Activated CD8-positive, alpha-beta memory T cell treated with anti-CD3 and anti-CD28 coated beads, Interleukin-2, amount 50 U/mL, for 1 hour (primary cell): ENCODE measurements around the gene TRIM45.

Experiments used
- DNase-seq: peaks from one replicate; pipeline ENCODE4 v3.0.0-alpha.2; 2020; ENCODE audit errors: extremely low read depth

TRIM45 gene

DNA sequence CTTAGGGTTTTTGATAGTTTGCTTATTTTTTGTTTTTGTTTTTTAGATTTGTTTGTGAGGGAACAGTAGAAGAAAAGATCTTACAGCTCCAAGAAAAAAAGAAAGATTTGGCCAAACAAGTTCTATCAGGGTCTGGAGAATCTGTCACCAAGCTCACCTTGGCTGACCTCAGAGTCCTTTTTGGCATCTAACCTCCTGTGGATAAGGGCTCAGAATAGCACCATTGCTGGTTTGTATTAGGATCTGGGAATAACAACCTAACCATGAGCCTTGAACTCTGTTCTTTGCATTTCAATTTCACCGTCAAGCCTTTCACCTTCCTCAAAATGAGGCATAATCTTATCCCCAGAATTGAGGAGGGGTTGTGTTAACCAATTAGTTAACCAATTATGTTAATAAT lies 20.2 kb downstream of the TRIM45 start:
- no peak for DNase-seq

DNA sequence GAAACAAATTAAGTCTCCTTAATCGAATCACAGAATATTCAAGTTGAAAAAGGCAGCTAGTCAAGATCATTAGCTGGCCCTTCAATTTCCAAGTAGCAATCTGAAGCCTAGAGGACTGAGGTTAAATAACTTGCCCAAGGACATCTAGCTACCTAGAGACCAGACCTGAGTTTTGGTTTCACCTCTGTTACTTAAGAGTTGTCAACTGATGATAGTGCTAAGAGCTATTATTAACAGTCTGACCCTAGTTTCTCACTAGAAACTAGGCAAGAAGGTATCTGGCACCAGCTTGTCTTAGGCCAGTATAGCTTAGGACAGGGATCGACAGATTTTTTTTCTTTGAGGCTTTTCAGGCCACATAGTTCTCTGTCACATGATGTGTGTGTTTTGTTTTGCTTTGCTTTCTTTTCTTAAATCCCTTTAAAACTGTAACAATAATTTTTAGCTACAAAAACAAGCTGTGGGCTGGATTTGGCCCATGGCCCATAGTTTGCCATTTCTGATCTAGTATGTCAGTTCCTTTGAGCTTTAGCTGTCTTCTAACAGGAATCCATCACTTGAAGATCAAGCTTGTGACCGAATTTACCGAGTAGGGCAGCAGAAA lies 23.2 kb downstream of the TRIM45 start:
- no peak for DNase-seq

DNA sequence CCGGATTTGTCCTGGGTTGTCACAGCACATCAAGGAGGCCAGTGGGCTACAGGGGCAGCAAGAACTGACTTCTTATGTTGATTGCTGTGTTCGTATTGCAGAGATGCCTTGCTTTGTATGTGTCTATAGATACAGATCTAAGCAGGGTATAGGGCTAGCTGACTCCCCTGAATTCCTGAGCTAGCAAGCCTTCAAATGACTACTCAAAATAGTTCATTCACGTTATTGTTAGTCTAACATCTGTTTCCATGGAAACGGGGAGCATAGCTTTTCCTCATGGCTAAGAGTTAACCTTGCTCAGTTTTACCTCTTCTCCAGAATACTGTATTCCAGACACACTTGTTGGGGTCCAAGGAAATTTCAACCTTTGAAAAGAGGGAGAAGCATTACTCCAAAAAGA lies 24.1 kb downstream of the TRIM45 start:
- no peak for DNase-seq

DNA sequence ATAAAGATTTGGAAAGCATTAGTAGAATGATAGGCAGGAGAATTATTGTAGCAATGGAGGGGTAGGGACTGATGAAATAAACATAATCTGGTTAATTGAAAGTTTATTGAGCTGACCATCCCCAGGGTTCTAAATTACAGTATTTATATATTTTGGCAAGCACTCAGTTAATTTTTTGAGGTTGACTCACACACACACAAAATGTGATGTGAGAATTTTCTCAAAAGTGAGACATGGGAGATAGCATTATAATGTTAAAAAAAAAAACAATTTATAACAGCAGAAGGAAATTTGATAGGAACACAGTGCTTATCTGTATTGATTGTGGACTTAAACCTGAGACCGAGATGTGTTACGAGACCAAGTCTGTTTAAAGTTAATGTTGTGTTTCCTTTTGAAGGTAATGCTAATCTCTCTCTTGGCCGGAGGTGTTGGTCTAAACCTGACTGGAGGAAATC lies 24.6 kb downstream of the TRIM45 start:
- DNase-seq = no peak

DNA sequence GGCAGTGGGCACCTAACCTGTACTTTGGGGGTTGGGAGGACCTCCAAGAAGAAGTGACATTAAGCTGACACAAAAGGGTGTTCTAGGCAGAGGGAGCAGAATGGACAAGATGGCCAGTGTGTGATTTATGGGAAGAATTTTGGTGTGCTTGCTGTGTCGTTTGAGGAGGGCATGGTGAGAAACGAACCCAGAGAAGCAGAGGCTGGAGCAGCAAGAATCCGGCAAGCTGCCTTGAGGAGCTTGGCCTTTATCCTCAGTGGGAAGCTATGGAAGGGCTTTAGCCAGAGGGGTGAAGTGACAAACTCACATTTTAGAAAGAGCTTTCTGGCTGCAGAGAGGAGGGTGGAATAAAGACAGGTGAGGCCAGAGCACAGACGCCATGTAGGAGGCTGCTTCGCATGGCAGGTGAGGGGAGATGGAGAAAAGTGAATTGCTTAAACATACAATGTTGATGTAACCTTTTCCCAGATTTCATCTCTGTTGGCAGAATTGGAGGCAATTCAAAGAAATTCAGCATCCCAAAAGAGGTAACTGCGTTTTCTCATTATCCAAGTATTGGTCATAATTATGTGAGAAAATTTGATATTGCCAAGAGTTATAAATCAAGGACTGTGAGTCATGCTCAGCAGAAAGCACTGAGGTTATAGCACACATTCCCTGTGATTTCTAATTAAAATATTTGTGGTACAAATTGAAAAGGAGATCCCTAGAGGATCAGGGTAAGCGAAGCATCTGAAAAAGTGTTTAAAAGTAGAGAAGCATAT lies 26.5 kb downstream of the TRIM45 start:
- no peak for DNase-seq

DNA sequence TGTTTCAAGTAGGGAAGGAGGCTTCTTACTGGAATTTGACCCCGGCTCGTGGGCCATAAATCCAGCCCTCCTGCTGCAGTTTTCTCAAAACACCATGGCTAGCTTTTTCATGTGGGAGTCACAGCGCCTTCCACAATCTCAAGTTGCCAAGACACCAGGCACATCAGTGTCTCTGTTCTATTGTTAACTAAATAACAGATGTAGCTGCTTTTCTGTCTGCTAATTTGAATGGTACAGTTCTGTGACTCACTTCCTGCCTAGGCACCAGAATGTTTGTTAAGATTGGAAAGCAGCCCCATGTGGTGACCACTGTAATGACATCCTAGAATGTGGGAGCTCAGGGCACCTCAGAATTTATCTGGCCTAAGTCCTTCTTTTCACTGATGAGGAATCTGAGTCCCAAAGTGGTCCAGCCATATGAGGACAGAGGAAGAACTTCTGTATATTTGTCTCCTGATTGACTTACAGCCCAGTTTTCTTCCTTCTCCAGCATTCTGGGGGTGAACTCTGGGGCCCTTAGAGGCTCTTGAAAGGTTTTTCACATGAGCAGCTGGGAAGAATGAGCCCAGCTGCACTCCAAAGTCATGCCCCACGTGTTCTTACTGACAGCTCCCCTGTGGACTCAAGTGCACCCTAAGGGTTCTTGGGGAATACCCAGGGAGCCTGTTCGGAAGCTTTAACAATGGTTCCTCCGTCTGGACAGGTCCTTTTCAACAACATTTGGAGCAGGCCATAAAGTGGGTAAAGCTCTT lies 27.5 kb downstream of the TRIM45 start:
- no peak for DNase-seq

DNA sequence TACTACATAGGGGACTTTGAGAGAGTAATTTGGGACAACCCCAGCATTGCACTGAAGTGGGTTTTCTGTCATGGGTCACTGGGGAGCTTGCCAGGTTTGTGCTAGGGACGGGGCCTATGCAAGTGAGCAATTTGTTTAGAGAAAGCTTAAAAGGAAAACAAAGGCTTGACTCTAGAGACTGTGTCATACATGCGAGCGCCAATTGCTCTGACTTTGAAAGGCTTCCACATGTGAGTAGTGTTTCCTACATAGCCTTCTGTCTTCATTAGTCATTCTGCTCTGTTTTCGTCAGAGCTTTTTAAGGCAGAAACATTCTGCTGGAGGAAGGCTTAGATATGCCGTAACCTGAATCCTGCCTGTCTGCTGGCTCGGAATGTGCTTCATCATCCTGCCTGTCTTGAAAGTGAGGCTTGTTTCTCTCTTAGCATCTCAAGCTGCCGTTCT lies 28.4 kb downstream of the TRIM45 start:
- no peak for DNase-seq

DNA sequence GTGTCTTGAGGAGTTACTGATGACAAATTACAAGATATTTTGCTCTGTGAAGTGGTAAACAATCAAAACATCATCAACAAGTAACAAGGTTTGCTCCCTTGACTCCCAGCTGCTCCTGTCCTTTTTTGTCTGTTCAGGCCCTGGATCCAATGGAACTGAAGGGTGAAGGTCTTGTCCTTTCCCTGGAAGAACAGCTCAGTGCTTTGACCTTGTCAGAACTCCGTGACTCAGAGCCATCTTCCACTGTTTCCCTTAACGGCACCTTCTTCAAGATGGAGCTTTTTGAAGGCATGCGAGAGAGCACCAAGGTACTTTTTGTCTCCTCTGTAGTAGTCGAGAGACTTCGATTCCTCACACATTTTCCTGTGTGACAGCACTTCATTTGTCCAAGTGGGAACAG lies 29.0 kb downstream of the TRIM45 start:
- DNase-seq = no peak

DNA sequence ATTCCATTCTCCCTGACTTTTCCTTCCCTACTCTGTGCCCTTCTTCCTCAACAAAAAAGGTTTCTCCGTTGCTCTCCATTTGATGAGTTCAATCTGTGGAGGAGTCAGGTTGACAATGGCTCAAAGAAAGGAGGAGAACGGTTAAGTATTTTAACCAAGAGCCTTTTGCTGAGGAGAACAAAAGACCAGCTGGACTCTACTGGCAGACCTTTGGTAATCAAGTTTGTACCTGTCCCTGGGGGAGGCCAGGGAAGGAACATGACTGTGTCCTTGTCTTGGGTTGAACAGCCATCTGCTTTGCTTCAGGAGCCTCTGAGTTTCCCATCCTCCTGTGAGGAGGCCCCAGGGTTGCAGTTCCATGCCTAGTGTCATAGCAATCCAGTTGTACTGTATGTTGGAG lies 31.6 kb downstream of the TRIM45 start:
- no peak for DNase-seq

DNA sequence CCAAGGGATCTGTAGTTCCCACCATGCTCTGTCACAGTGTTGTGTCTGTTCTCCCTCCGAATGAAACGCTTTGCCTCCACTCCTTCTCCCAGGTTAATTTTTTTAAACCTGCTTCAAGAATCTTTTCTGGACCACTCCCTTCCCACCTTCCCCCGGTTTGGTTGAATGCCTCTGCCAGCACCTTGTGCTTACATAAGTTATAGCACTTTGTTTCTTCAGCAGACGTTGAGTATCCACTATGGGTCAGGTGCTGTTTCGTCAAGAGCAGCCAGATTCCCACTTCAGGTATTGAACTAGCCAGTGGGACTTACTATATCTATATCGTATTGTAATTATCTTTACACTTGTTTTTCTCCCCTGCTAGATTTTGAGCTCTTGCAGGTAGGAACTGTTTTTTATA lies 33.9 kb downstream of the TRIM45 start:
- no peak for DNase-seq

DNA sequence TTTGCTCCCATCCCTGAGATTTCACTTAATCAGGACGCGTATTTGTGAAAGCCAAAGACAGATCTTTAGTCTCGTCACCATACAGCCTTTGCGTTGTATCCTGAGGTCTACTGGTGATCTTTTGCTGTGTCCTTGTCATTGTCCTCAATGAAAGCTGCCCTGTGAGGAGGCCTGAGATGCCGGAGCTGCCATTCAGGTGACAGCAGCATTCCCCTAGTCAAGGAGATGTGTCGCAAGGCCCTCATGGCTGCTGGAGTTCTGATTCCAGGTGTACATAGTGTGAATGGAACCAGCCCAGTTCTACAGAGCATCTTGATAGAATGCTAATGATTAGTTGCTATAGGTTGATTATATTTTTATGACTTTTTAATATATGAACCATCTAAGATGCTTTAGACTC lies 37.3 kb downstream of the TRIM45 start:
- DNase-seq = no peak

DNA sequence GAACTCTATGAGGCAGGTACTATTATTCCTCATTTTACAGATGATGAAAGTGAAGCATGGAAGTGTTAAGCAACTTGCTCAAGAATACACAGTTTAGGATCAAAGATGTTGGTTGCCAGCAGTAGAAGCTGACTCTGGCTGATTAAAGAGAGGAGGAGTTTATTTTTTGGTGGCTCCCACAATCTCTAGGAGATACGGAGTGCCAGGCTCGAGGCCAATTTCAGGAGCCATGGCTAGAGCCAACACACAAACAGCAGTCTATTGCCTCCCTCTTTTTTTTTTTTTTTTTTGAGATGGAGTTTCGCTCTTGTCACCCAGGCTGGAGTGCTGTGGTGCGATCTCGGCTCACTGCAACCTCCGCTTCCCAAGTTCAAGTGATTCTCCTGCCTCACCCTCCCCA lies 41.8 kb downstream of the TRIM45 start:
- DNase-seq = no peak

DNA sequence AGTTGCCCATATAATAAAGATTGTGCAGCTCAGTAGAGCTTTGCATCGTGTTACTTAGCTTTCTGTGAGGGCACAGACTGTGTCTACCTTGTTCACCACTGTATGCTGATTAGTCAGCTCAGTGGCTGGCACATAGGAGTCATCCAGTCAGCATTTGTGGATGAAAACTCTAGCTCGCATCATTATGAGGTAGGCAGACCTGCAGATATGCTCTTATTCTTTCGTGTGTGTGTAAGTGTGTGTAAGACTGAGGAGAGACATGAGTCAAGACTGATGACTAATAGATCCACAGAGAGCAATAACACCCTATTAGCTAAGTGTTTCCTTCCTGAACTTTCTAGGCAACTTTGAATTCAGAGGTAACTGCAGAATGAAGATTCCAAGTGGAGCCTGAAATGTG lies 44.3 kb downstream of the TRIM45 start:
- DNase-seq = no peak

DNA sequence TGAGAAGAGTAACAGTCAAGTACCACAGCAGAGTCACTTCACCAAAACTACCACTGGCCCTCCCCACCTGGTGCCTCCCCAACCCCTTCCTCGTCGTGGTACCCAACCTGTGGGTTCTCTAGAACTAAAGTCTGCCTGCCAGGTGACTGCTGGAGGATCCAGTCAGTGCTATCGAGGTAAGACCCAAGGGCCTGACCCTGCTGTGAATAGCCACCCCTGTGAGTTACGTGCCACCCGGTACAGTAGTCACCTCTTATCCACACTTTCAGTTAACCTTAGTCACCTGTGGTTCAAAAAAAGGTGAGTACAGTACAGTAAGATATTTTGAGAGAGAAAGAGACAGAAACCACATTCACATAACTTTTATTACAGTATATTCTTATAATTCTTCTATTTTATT lies 44.9 kb downstream of the TRIM45 start:
- no peak for DNase-seq

DNA sequence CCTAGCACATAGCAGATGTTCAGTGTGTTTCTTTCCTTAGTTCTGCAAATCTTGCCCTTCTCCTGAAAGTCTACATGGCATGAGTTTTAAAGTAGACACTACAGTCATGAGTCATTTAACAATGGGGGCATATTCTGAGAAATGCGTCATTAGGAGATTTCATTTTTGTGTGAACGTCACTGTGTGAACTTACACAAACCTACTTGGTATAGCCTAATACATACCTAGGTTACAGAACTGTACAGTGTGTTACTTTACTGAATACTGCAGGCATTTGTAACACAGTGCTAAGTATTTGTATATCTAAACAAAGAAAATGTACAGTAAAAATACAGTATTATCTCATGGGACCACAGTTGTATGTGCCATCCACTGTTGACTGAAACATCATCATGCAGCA lies 51.4 kb downstream of the TRIM45 start:
- no peak for DNase-seq

DNA sequence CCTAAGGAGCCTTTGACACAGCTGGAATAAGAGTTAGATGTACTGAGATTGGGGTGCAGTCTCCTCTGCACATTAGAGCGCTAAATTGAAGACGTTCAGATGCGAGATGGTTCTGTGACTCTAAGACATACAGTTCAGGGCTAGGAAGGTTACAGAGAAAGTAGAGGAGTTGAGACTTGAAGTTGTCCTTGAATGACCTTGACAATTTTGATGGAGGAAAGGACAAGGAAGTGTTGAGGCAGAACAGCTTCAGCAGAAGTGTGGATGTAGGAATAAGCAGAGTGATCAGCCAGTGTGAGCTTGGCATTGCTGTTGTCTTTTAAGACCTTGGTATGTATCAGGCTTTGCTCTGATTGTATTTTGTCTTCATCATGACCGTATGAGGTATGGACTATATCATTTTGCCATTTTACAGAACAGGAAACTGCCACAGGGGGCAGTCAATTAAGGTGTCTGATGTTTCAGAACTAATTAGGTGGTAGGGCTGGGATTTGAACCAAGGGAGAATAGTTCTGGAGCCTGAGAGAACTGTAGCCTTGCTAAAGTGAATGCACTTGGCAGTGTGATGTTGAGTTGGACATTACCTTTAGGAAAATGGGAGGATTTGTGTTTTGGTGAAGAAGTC lies 52.2 kb downstream of the TRIM45 start:
- no peak for DNase-seq

DNA sequence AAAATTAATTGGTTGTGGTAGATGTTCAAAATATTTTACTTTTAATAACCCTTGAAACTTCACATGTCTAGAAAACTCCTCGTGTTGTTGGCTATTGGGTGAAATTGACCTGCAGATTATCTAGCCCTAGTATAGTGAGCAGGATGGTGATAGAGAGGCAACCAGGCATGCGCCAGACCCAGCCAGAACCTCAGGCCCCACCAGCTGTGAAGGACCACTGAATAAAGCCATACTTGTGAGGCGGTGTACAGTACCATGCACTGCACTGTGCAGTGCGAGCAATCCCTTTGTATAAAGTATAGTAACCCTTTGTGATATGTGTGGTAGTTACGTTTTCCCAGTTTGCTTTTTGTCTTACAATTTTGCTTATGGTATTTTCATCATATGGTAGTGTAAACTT lies 53.0 kb downstream of the TRIM45 start:
- DNase-seq = no peak

DNA sequence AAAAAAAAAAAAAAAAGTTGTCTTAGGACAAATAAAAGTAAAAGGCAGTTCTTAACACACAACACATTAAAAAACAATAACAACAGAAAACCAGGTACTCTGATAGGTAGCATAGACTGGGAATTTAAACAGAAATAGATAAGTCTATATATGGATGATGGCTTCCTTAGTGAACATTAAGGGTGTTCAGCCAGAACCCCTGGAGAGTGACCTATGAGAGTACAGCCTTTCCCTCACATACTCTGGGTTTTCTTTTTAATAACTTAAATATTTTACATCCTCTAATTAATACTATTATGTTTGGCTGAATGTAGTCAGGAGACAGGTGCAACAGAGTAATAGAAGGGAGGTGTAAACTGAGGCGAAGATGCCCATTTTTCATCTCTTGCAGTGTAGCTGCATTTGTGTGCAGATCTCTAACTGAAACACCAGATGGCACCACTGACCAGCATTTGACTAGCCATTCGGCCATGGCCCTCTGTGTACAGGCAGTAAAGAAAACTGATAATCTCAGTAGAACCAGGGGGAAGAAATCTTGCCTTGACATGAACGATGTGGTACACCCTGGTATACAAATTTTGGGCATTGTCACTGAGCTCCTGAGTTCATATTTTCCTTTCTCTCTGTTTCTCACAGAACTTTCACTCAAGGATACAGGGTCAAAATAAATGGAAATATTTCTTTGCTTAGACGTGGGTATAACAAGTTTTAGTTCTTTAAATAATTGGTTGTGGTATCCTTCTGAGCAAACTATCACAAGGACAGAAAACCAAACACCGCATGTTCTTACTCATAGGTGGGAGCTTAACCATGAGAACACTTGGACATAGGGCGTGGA lies 53.8 kb downstream of the TRIM45 start:
- no peak for DNase-seq

DNA sequence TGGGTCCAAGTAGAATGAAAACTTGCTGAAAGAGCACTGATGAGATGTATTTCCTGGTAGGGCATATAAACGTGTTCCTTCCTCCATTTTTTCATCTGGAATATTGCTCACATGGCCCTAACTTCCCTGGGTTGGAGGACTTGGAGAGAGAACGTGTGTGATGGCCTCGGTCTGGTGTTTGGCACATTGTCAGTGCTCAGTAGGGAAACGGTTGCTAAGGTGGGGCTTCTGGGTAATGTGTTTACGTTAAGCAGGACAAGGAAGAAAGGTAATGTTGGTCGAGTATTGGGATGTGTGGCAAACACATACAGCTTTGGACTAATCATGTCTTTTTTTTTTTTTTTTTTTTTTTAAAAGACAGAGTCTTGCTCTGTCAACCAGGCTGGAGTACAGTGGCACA lies 55.2 kb downstream of the TRIM45 start:
- DNase-seq = no peak

DNA sequence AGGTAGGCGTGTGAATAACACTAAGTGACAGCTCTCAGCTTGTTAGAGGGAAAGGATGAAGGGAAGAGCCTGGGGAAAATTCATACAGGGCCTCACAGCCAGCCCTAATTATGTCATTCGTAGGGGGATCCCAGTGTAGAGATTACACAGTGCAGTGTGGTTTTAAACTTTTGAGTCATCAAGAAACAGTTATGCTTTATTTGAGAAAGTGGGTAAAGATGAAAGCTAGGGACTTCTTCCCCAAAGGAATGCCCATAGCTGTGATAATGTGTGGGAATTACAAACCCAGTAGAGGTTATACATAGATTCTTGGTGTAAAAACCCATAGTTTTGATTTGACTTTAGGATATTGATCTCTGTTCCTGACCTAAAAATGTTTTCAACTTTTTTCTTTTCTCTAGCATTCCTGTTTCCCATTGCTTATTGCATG lies 59.5 kb downstream of the TRIM45 start:
- DNase-seq = no peak
